GM12878 (cell line): ENCODE data around the gene C5AR1. TPM values are rescaled to one million over a fixed set of nuclear protein-coding genes. Genes with fewer than 3 reads are reported as not detected.

Source experiments
- ATF3 ChIP-seq: IDR thresholded peaks from 2 replicates; pipeline ENCODE4 v1.6.1; 2011; ENCODE audit warnings: low read depth, mild to moderate bottlenecking, low read length, moderate library complexity, borderline replicate concordance; ENCODE audit errors: extremely low read depth
- ATF7 ChIP-seq: fragments of 450-650 bp; IDR thresholded peaks from 2 replicates; pipeline ENCODE4 v1.6.1; 2016; ENCODE audit warnings: low read depth, mild to moderate bottlenecking
- CEBPZ ChIP-seq: fragments of 150-350 bp; IDR thresholded peaks from 2 replicates; pipeline ENCODE4 v1.6.1; 2016; ENCODE audit warnings: low read depth, low read length
- E2F8 ChIP-seq: fragments of 450-650 bp; IDR thresholded peaks from 2 replicates; pipeline ENCODE4 v1.6.1; 2018; ENCODE audit warnings: mild to moderate bottlenecking, low read depth, moderate library complexity; ENCODE audit not compliant: partially characterized antibody
- EP300 ChIP-seq, 2 experiments: fragments of 150-350 bp in 1 of 2; IDR thresholded peaks; 2 replicates each; pipeline ENCODE4 v1.6.1; 2011 to 2012; ENCODE audit warnings: low read depth in 2 of 2, low read length in 2 of 2, borderline replicate concordance in 1 of 2, improper control_type of control experiment in 1 of 2, inconsistent platforms in 1 of 2; ENCODE audit not compliant: control insufficient read depth in 1 of 2
- FOXK2 ChIP-seq: fragments of 450-650 bp; IDR thresholded peaks from 2 replicates; pipeline ENCODE4 v1.6.1; 2017; ENCODE audit warnings: mild to moderate bottlenecking, moderate library complexity
- IRF4 ChIP-seq: IDR thresholded peaks from 2 replicates; pipeline ENCODE4 v1.6.1; 2011; ENCODE audit warnings: low read depth, low read length
- IRF5 ChIP-seq: fragments of 450-650 bp; IDR thresholded peaks from 2 replicates; pipeline ENCODE4 v1.6.1; 2017; ENCODE audit warnings: borderline replicate concordance
- JUND ChIP-seq: IDR thresholded peaks from 2 replicates; pipeline ENCODE4 v1.6.1; 2012; ENCODE audit warnings: low read depth, mild to moderate bottlenecking, low read length, improper control_type of control experiment, moderate library complexity
- NKRF ChIP-seq: fragments of 450-650 bp; conservative IDR thresholded peaks from 2 replicates; pipeline ENCODE4 v1.6.1; 2017; ENCODE audit warnings: mild to moderate bottlenecking, moderate library complexity
- REST ChIP-seq: IDR thresholded peaks from 2 replicates; pipeline ENCODE4 v1.6.1; 2012; ENCODE audit warnings: mild to moderate bottlenecking, low read depth, low read length
- polyA plus RNA-seq, 11 experiments: library from polyadenylated mRNA; depleted of rRNA in 4 of 11; unstranded in 6 of 11; stranded (reverse) in 5 of 11; fragments of >200 nt; fragmentation: Nextera tagmentation in 4 of 11; fragmentation: Illumina TruSeq in 1 of 11; extraction: Ambion mirVana in 4 of 11; extraction: Trizol in 1 of 11; gene quantifications; 1 replicate in 1 of 11; 2 replicates in 10 of 11; pipeline versions ENCODE4 v1.2.1 to v1.2.3, GENCODE V29; 2011 to 2016; ENCODE audit warnings: inconsistent platforms in 2 of 11, missing spikeins in 2 of 11, low read depth in 1 of 11
- total RNA-seq, 4 experiments: library from RNA; depleted of rRNA in 3 of 4; stranded (reverse); fragments of >200 nt in 3 of 4; fragmentation: Illumina TruSeq in 1 of 4; extraction: Trizol in 1 of 4; gene quantifications; 2 replicates each; pipeline versions ENCODE4 v1.2.1 to v1.2.3, GENCODE V29; 2013 to 2021

C5AR1 gene
- total and polyA plus RNA-seq, 10 of the 15 experiments (the other 5 are each of a cell fraction or from before 2014, with no cell fraction given) = 0.04 to 1.5 (median 0.18) TPM

GRCh38 chr19:47348819-47349795 is 39.4 kb downstream of the C5AR1 start, which contains the start of gene DHX34 (continued):
- no peak for TF ChIP-seq JUND
- TF ChIP-seq NKRF = peak; percentile 84
- no peak for TF ChIP-seq E2F8
- TF ChIP-seq EP300 (IDR thresholded peaks at IDR 0.05; ENCODE audit: borderline replicate concordance in 1 of 2, control insufficient read depth in 1 of 2, low read depth in 2 of 2, low read length in 2 of 2) = no peak
- TF ChIP-seq CEBPZ = no peak
- TF ChIP-seq FOXK2 = no peak
- TF ChIP-seq ATF3 = peak; percentile 32; the same call in 1 of the 2 replicates
- TF ChIP-seq REST = no peak
- TF ChIP-seq ATF7 = no peak
- no peak for TF ChIP-seq IRF5
- TF ChIP-seq IRF4 = no peak
